HepG2 (cell line): ENCODE data around the gene PTCD2. TPM values are rescaled to one million over a fixed set of nuclear protein-coding genes. Genes with fewer than 3 reads are reported as not detected.

Experiments used
- ATF4 ChIP-seq, 2 experiments: fragments of 450-650 bp in 1 of 2; sonication (generic) in 1 of 2; formaldehyde crosslinking; IDR thresholded peaks; 2 replicates each; pipeline versions ENCODE4 v1.5.0 to v1.8.0; 2020 to 2022; ENCODE audit warnings: mild to moderate bottlenecking in 1 of 2, missing genetic modification reagents in 1 of 2
- BRCA1 ChIP-seq: sonication (generic); formaldehyde crosslinking; IDR thresholded peaks from 2 replicates; pipeline ENCODE4 v1.4.0; 2020; ENCODE audit warnings: missing genetic modification reagents
- CC2D1A ChIP-seq: sonication (generic); formaldehyde crosslinking; IDR thresholded peaks from 2 replicates; pipeline ENCODE4 v1.8.1; 2023; ENCODE audit warnings: mild to moderate bottlenecking, missing genetic modification reagents
- CEBPB ChIP-seq: IDR thresholded peaks from 2 replicates; pipeline ENCODE4 v1.6.1; 2011; ENCODE audit warnings: low read depth, low read length, improper control_type of control experiment, borderline replicate concordance
- FOXK1 ChIP-seq: sonication (generic); formaldehyde crosslinking; IDR thresholded peaks from 2 replicates; pipeline ENCODE4 v1.4.0; 2020; ENCODE audit warnings: low read depth, missing genetic modification reagents, borderline replicate concordance
- KAT2B ChIP-seq: fragments of 150-350 bp; IDR thresholded peaks from 2 replicates; pipeline ENCODE4 v1.6.1; 2014; ENCODE audit warnings: low read depth, low read length, borderline replicate concordance
- KAT7 ChIP-seq: IDR thresholded peaks from 2 replicates; pipeline ENCODE4 v1.6.1; 2018; ENCODE audit warnings: borderline replicate concordance, missing compliant biosample characterization
- NPAS2 ChIP-seq: sonication (generic); formaldehyde crosslinking; IDR thresholded peaks from 2 replicates; pipeline ENCODE4 v1.8.0; 2022; ENCODE audit warnings: mild to moderate bottlenecking, missing genetic modification reagents, borderline replicate concordance
- RARG ChIP-seq: sonication (generic); formaldehyde crosslinking; IDR thresholded peaks from 2 replicates; pipeline ENCODE4 v1.4.0; 2020; ENCODE audit warnings: low read depth, mild to moderate bottlenecking, missing genetic modification reagents
- RFXAP ChIP-seq: sonication (generic); formaldehyde crosslinking; IDR thresholded peaks from 2 replicates; pipeline ENCODE4 v1.4.0; 2020; ENCODE audit warnings: missing genetic modification reagents, borderline replicate concordance
- XBP1 ChIP-seq: sonication (generic); formaldehyde crosslinking; IDR thresholded peaks from 2 replicates; pipeline ENCODE4 v1.5.0; 2020; ENCODE audit warnings: missing genetic modification reagents
- YEATS4 ChIP-seq: sonication (generic); formaldehyde crosslinking; IDR thresholded peaks from 2 replicates; pipeline ENCODE4 v1.4.0; 2020; ENCODE audit warnings: missing genetic modification reagents, borderline replicate concordance
- ZKSCAN5 ChIP-seq: sonication (generic); formaldehyde crosslinking; IDR thresholded peaks from 2 replicates; pipeline ENCODE4 v1.5.1; 2020; ENCODE audit warnings: mild to moderate bottlenecking, missing genetic modification reagents
- ZMAT5 ChIP-seq: sonication (generic); formaldehyde crosslinking; IDR thresholded peaks from 2 replicates; pipeline ENCODE4 v1.5.0; 2020; ENCODE audit warnings: mild to moderate bottlenecking, low read depth, missing genetic modification reagents, borderline replicate concordance
- ZMYM3 ChIP-seq: sonication (generic); formaldehyde crosslinking; IDR thresholded peaks from 2 replicates; pipeline ENCODE4 v1.5.1; 2020; ENCODE audit warnings: mild to moderate bottlenecking, missing genetic modification reagents
- ZNF326 ChIP-seq: sonication (generic); formaldehyde crosslinking; IDR thresholded peaks from 2 replicates; pipeline ENCODE4 v1.4.0; 2020; ENCODE audit warnings: missing genetic modification reagents, borderline replicate concordance
- ZNF432 ChIP-seq: sonication (generic); formaldehyde crosslinking; IDR thresholded peaks from 2 replicates; pipeline ENCODE4 v1.5.0; 2020; ENCODE audit warnings: missing genetic modification reagents, mild to moderate bottlenecking, borderline replicate concordance
- ZNF549 ChIP-seq: sonication (generic); formaldehyde crosslinking; IDR thresholded peaks from 2 replicates; pipeline ENCODE4 v1.5.0; 2020; ENCODE audit warnings: missing genetic modification reagents
- ZNF607 ChIP-seq: sonication (generic); formaldehyde crosslinking; IDR thresholded peaks from 2 replicates; pipeline ENCODE4 v1.5.1; 2020; ENCODE audit warnings: missing genetic modification reagents, mild to moderate bottlenecking, borderline replicate concordance
- ZNF691 ChIP-seq: sonication (generic); formaldehyde crosslinking; IDR thresholded peaks from 2 replicates; pipeline ENCODE4 v1.4.0; 2020; ENCODE audit warnings: missing genetic modification reagents, low read depth, mild to moderate bottlenecking, borderline replicate concordance
- ZNF784 ChIP-seq: sonication (generic); formaldehyde crosslinking; IDR thresholded peaks from 2 replicates; pipeline ENCODE4 v1.5.1; 2020; ENCODE audit warnings: missing genetic modification reagents, mild to moderate bottlenecking, borderline replicate concordance
- ZNF790 ChIP-seq: sonication (generic); formaldehyde crosslinking; IDR thresholded peaks from 2 replicates; pipeline ENCODE4 v1.8.0; 2022; ENCODE audit warnings: missing genetic modification reagents, mild to moderate bottlenecking, borderline replicate concordance
- ZSCAN22 ChIP-seq: sonication (generic); formaldehyde crosslinking; IDR thresholded peaks from 2 replicates; pipeline ENCODE4 v1.4.0; 2020; ENCODE audit warnings: mild to moderate bottlenecking, missing genetic modification reagents
- ZSCAN9 ChIP-seq: IDR thresholded peaks from 2 replicates; pipeline ENCODE4 v1.6.1; 2016; ENCODE audit warnings: borderline replicate concordance
- polyA plus RNA-seq, 8 experiments: library from polyadenylated mRNA; depleted of rRNA in 3 of 8; stranded (reverse) in 7 of 8; unstranded in 1 of 8; fragments of >200 nt; fragmentation: Illumina TruSeq in 4 of 8; extraction: Trizol in 4 of 8; gene quantifications; 2 replicates each; pipeline versions ENCODE4 v1.2.1 to v1.2.3, GENCODE V29; 2011 to 2016; ENCODE audit warnings: low read depth in 4 of 8, missing spikeins in 1 of 8, mixed read lengths in 1 of 8; ENCODE audit not compliant: insufficient read depth in 1 of 8
- total RNA-seq, 5 experiments: library from RNA; depleted of rRNA; stranded (reverse); fragments of >200 nt; fragmentation: Illumina TruSeq; extraction: Trizol; gene quantifications; 2 replicates each; pipeline ENCODE4 v1.2.3, GENCODE V29; 2016; ENCODE audit warnings: low read depth in 1 of 5
- TF ChIP-seq, protein P1 (sequence below): IDR thresholded peaks from 2 replicates; pipeline ENCODE4 v1.6.1; 2016; ENCODE audit warnings: missing genetic modification reagents, missing compliant biosample characterization

Gene PTCD2
- total and polyA plus RNA-seq, 2 of the 13 experiments (the other 11 are each of a cell fraction or from before 2014, with no cell fraction given), result 5.3 to 6.4 TPM

- no peak for TF ChIP-seq NPAS2
- 0 out of 2 replicates have a peak, but pooled peaks have one; percentile 52 for TF ChIP-seq ZKSCAN5 (CRISPR knock-in tag)
- TF ChIP-seq ZSCAN9 (CRISPR knock-in tag), result no peak; the same call in 1 of the 2 replicates
- TF ChIP-seq CC2D1A (CRISPR knock-in tag), result no peak
- peak; percentile 58; the same call in 1 of the 2 replicates for TF ChIP-seq FOXK1 (CRISPR knock-in tag)
- TF ChIP-seq ZNF432 (CRISPR knock-in tag), result no peak
- TF ChIP-seq RARG (CRISPR knock-in tag), result 0 out of 2 replicates have a peak, but pooled peaks have one; percentile 55
- peak; percentile 94 for TF ChIP-seq YEATS4 (CRISPR knock-in tag)
- TF ChIP-seq ZMAT5, result no peak
- no peak for TF ChIP-seq ZNF326 (CRISPR knock-in tag)
- TF ChIP-seq ZMYM3 (CRISPR knock-in tag), result peak; percentile 41; the same call in 1 of the 2 replicates
- peak; percentile 70; the same call in 1 of the 2 replicates for TF ChIP-seq ZNF607
- 0 out of 2 replicates have a peak, but pooled peaks have one; percentile 60 for TF ChIP-seq ZNF784 (CRISPR knock-in tag)
- TF ChIP-seq ZNF549, result no peak
- TF ChIP-seq RFXAP, result peak; percentile 92
- TF ChIP-seq BRCA1 (CRISPR knock-in tag), result no peak
- no peak for TF ChIP-seq KAT2B
- peak; percentile 68; the same call in 1 of the 2 replicates for TF ChIP-seq ZSCAN22 (CRISPR knock-in tag)
- no peak for TF ChIP-seq CEBPB
- no peak for TF ChIP-seq ZNF790 (CRISPR knock-in tag)
- TF ChIP-seq ATF4 (CRISPR knock-in tag; IDR thresholded peaks at IDR 0.05), result peak in 1 of 2 experiments; percentile 59; a peak in 2 of 4 replicates
- TF ChIP-seq XBP1, result no peak
- peak; percentile 94 for TF ChIP-seq ZNF691
- TF ChIP-seq KAT7, result peak; percentile 97
- TF ChIP-seq, protein P1, sequence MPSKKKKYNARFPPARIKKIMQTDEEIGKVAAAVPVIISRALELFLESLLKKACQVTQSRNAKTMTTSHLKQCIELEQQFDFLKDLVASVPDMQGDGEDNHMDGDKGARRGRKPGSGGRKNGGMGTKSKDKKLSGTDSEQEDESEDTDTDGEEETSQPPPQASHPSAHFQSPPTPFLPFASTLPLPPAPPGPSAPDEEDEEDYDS (CRISPR knock-in tag), result peak; percentile 96
Measured at GRCh38 chr5:72307968-72308852, 12.0 kb upstream of the PTCD2 start (continued).
